NCI-H2227 treated with DMSO at 0.1 percent for 48 hours (cell line): ENCODE data around the gene KCMF1.

ENCODE experiments used
- DNase-seq: peaks from one replicate; lab custom pipeline; 2025; lab: John Stamatoyannopoulos, UW

Gene KCMF1

GRCh38 chr2:84986018-84986417 is 15.1 kb downstream of the KCMF1 start:
- no peak for DNase-seq

GRCh38 chr2:84989422-84989821 is 18.5 kb downstream of the KCMF1 start:
- DNase-seq, result no peak

- DNase-seq, result no peak
These were observed 19.0 kb downstream of the KCMF1 start for GRCh38 chr2:84989927-84990326.

- DNase-seq, result no peak
These were observed 20.6 kb downstream of the KCMF1 start for GRCh38 chr2:84991404-84992160.

- DNase-seq, result no peak
These were observed 24.9 kb downstream of the KCMF1 start for GRCh38 chr2:84995826-84996225.

GRCh38 chr2:84996909-84997308 is 25.9 kb downstream of the KCMF1 start:
- DNase-seq, result no peak

- DNase-seq, result no peak
These were observed 28.6 kb downstream of the KCMF1 start for GRCh38 chr2:84999553-84999955.

- DNase-seq, result no peak
These were observed 30.6 kb downstream of the KCMF1 start for GRCh38 chr2:85001595-85001994.

GRCh38 chr2:85002534-85002933 is 31.6 kb downstream of the KCMF1 start:
- no peak for DNase-seq

- no peak for DNase-seq
These were observed 37.3 kb downstream of the KCMF1 start for GRCh38 chr2:85008252-85008651.

- DNase-seq, result no peak
These were observed 38.2 kb downstream of the KCMF1 start for GRCh38 chr2:85009019-85009618.

- no peak for DNase-seq
These were observed 39.4 kb downstream of the KCMF1 start for GRCh38 chr2:85010404-85010803.

GRCh38 chr2:85011098-85011497 is 40.1 kb downstream of the KCMF1 start:
- DNase-seq, result no peak

GRCh38 chr2:85011747-85012146 is 40.8 kb downstream of the KCMF1 start:
- DNase-seq, result no peak

GRCh38 chr2:85012431-85012830 is 41.5 kb downstream of the KCMF1 start:
- no peak for DNase-seq

- no peak for DNase-seq
These were observed 41.9 kb downstream of the KCMF1 start for GRCh38 chr2:85012855-85013254.

- DNase-seq, result no peak
These were observed 44.8 kb downstream of the KCMF1 start for GRCh38 chr2:85015653-85016360.

- DNase-seq, result no peak
These were observed 45.5 kb downstream of the KCMF1 start for GRCh38 chr2:85016446-85016845.

GRCh38 chr2:85017411-85018048 is 46.6 kb downstream of the KCMF1 start:
- DNase-seq, result no peak

- no peak for DNase-seq
These were observed 47.1 kb downstream of the KCMF1 start for GRCh38 chr2:85018049-85018447.

GRCh38 chr2:85019121-85019520 is 48.2 kb downstream of the KCMF1 start:
- no peak for DNase-seq

GRCh38 chr2:85022232-85022631 is 51.3 kb downstream of the KCMF1 start:
- DNase-seq, result no peak
